GM23338 (cell line): ENCODE results near the gene MIEN1. TPM values are rescaled to one million over a fixed set of nuclear protein-coding genes. Genes with fewer than 3 reads are reported as not detected.

Experiments used
- ATAC-seq: fragments of 200-7000 bp; cut with Tn5 transposase; 3 replicates; pipeline ENCODE4 v1.9.1; 2020
- DNase-seq: peaks from one replicate; pipeline ENCODE4 v3.0.0-alpha.2; 2015; ENCODE audit warnings: low spot score
- H2AFZ ChIP-seq: fragments of 200-600 bp; sonication (generic); 2 replicates; pipeline ENCODE4 v1.8.0; 2016; ENCODE audit warnings: antibody characterized with exemption, mild to moderate bottlenecking, moderate library complexity
- H3F3A ChIP-seq: fragments of 200-600 bp; sonication (generic); replicated peaks from 2 replicates; pipeline ENCODE4 v1.8.0; 2017; ENCODE audit warnings: antibody characterized with exemption, mixed run types, low read depth
- H3K27ac ChIP-seq: fragments of 200-600 bp; sonication (generic); 2 replicates; pipeline ENCODE4 v1.6.1; 2016; ENCODE audit warnings: low read depth
- H3K27me3 ChIP-seq: fragments of 200-600 bp; sonication (generic); 2 replicates; pipeline ENCODE4 v1.8.0; 2016; ENCODE audit warnings: mild to moderate bottlenecking, mixed run types, moderate library complexity; ENCODE audit not compliant: insufficient read depth
- H3K36me3 ChIP-seq: fragments of 200-600 bp; sonication (generic); 2 replicates; pipeline ENCODE4 v1.8.0; 2016; ENCODE audit warnings: mild to moderate bottlenecking; ENCODE audit not compliant: insufficient read depth
- H3K4me1 ChIP-seq: fragments of 200-600 bp; sonication (generic); 2 replicates; pipeline ENCODE4 v1.8.0; 2016; ENCODE audit warnings: mild to moderate bottlenecking, moderate library complexity; ENCODE audit not compliant: insufficient read depth
- H3K4me2 ChIP-seq: fragments of 200-600 bp; sonication (generic); 2 replicates; pipeline ENCODE4 v1.7.1; 2017; ENCODE audit warnings: mixed run types
- H3K4me3 ChIP-seq: fragments of 200-600 bp; sonication (generic); 2 replicates; pipeline ENCODE4 v1.6.1; 2016; ENCODE audit warnings: mixed run types
- H3K79me2 ChIP-seq: fragments of 200-600 bp; sonication (generic); replicated peaks from 2 replicates; pipeline ENCODE4 v1.8.0; 2017; ENCODE audit warnings: mild to moderate bottlenecking; ENCODE audit not compliant: insufficient read depth
- H3K9me2 ChIP-seq: fragments of 200-600 bp; sonication (generic); 2 replicates; pipeline ENCODE4 v1.8.0; 2017; ENCODE audit not compliant: insufficient read depth
- H4K20me1 ChIP-seq: fragments of 200-600 bp; sonication (generic); replicated peaks from 2 replicates; pipeline ENCODE4 v1.8.0; 2017; ENCODE audit warnings: mild to moderate bottlenecking; ENCODE audit not compliant: insufficient read depth
- H3K27ac Mint-ChIP-seq: 2 replicates; pipeline ENCODE4 v1.8.0; 2020; ENCODE audit warnings: inconsistent platforms, mild to moderate bottlenecking, moderate library complexity, mixed read lengths
- H3K27me3 Mint-ChIP-seq: 3 replicates; pipeline ENCODE4 v1.8.0; 2022; ENCODE audit warnings: low read depth, mild to moderate bottlenecking, moderate library complexity, mixed read lengths, inconsistent platforms; ENCODE audit not compliant: insufficient read depth, poor library complexity
- H3K36me3 Mint-ChIP-seq: 3 replicates; pipeline ENCODE4 v1.8.0; 2021; ENCODE audit warnings: low read depth, mild to moderate bottlenecking, inconsistent platforms, moderate library complexity, mixed read lengths
- H3K4me1 Mint-ChIP-seq: 3 replicates; pipeline ENCODE4 v1.8.0; 2020; ENCODE audit warnings: mild to moderate bottlenecking, inconsistent platforms, mixed read lengths
- H3K4me3 Mint-ChIP-seq: 3 replicates; pipeline ENCODE4 v1.8.0; 2021; ENCODE audit warnings: moderate library complexity, mild to moderate bottlenecking, inconsistent platforms, mixed read lengths
- H3K9me3 Mint-ChIP-seq: 3 replicates; pipeline ENCODE4 v1.8.0; 2020; ENCODE audit warnings: moderate library complexity, mild to moderate bottlenecking, inconsistent platforms, mixed read lengths
- CREB1 ChIP-seq: fragments of 250-450 bp; sonication (Bioruptor Pico); IDR thresholded peaks from 2 replicates; pipeline ENCODE4 v1.5.0; 2020; ENCODE audit warnings: low read depth, mild to moderate bottlenecking, moderate library complexity
- ETS1 ChIP-seq: IDR thresholded peaks from 2 replicates; pipeline ENCODE4 v1.6.1; 2016; ENCODE audit warnings: antibody characterized with exemption
- EZH2 ChIP-seq: fragments of 200-600 bp; sonication (generic); IDR thresholded peaks from one replicate; pipeline ENCODE4 v1.8.0; 2017; ENCODE audit warnings: antibody characterized with exemption, mild to moderate bottlenecking, low read depth; ENCODE audit not compliant: unreplicated experiment
- EZH2phosphoT487 ChIP-seq: fragments of 200-600 bp; sonication (generic); IDR thresholded peaks from one replicate; pipeline ENCODE4 v1.8.1; 2018; ENCODE audit warnings: antibody characterized with exemption; ENCODE audit not compliant: unreplicated experiment
- JUNB ChIP-seq: IDR thresholded peaks from one replicate; pipeline ENCODE4 v1.6.1; 2016; ENCODE audit warnings: antibody characterized with exemption; ENCODE audit not compliant: unreplicated experiment
- NANOG ChIP-seq: IDR thresholded peaks from 2 replicates; pipeline ENCODE4 v1.6.1; 2016; ENCODE audit warnings: antibody characterized with exemption, borderline replicate concordance
- POLR2AphosphoS5 ChIP-seq: IDR thresholded peaks from 2 replicates; pipeline ENCODE4 v1.6.1; 2016; ENCODE audit warnings: antibody characterized with exemption, low read depth
- STAT1 ChIP-seq: IDR thresholded peaks from one replicate; pipeline ENCODE4 v1.6.1; 2016; ENCODE audit warnings: antibody characterized with exemption; ENCODE audit not compliant: unreplicated experiment
- ZNF114 ChIP-seq: fragments of 250-450 bp; sonication (Bioruptor Pico); IDR thresholded peaks from 2 replicates; pipeline ENCODE4 v1.5.0; 2020; ENCODE audit warnings: mild to moderate bottlenecking, moderate library complexity
- ZNF331 ChIP-seq: fragments of 250-450 bp; sonication (Bioruptor Pico); IDR thresholded peaks from 2 replicates; pipeline ENCODE4 v1.5.0; 2020; ENCODE audit warnings: low read depth, mild to moderate bottlenecking, moderate library complexity
- ZNF462 ChIP-seq: fragments of 250-450 bp; sonication (Bioruptor Pico); IDR thresholded peaks from 2 replicates; pipeline ENCODE4 v1.5.0; 2020; ENCODE audit warnings: mild to moderate bottlenecking, moderate library complexity
- polyA plus RNA-seq: library from polyadenylated mRNA; unstranded; fragments of >200 nt; fragmentation: Nextera tagmentation; extraction: Ambion mirVana; gene quantifications from 2 replicates; pipeline ENCODE4 v1.2.1, GENCODE V29; 2016
- total RNA-seq: library from RNA; depleted of rRNA; stranded (reverse); fragments of >200 nt; shearing (Covaris generic); gene quantifications from 2 replicates; pipeline ENCODE4 v1.2.3, GENCODE V29; 2014
- TF ChIP-seq, protein P1 (sequence below), 2 experiments: fragments of 200-600 bp in 1 of 2; sonication (generic) in 1 of 2; conservative IDR thresholded peaks; 2 replicates each; pipeline versions ENCODE4 v1.5.1 to v1.6.1; 2016 to 2017; ENCODE audit warnings: antibody characterized with exemption in 2 of 2, low read depth in 2 of 2, mild to moderate bottlenecking in 2 of 2, moderate library complexity in 1 of 2
- TF ChIP-seq, protein P2 (sequence below): IDR thresholded peaks from one replicate; pipeline ENCODE4 v1.6.1; 2018; ENCODE audit warnings: antibody characterized with exemption; ENCODE audit not compliant: unreplicated experiment

The MIEN1 gene
- total and polyA plus RNA-seq, 2 experiments from 2014 or later = 37.1 to 91.8 TPM

GRCh38 chr17:39740357-39741111 is 10.2 kb upstream of the MIEN1 start:
- H3K79me2 ChIP-seq = peaks cover 18% of the 10 kb centered on the region
- no peak overlapping the region for H2AFZ ChIP-seq
- H3K36me3 ChIP-seq = no peaks in the 10 kb centered on the region
- peak overlapping the region; percentile 98 for H3K4me3 ChIP-seq
- peaks cover 24% of the 10 kb centered on the region for H3K27me3 Mint-ChIP-seq
- peak; percentile 64 for ATAC-seq
- H3F3A ChIP-seq = peaks cover 22% of the 10 kb centered on the region
- DNase-seq = peak; percentile 95
- no peaks in the 10 kb centered on the region for H3K27me3 ChIP-seq
- H3K4me3 Mint-ChIP-seq = peak overlapping the region; percentile 88
- peak overlapping the region; percentile 97 for H3K27ac ChIP-seq
- no peaks in the 10 kb centered on the region for H3K9me2 ChIP-seq
- TF ChIP-seq, protein P1, sequence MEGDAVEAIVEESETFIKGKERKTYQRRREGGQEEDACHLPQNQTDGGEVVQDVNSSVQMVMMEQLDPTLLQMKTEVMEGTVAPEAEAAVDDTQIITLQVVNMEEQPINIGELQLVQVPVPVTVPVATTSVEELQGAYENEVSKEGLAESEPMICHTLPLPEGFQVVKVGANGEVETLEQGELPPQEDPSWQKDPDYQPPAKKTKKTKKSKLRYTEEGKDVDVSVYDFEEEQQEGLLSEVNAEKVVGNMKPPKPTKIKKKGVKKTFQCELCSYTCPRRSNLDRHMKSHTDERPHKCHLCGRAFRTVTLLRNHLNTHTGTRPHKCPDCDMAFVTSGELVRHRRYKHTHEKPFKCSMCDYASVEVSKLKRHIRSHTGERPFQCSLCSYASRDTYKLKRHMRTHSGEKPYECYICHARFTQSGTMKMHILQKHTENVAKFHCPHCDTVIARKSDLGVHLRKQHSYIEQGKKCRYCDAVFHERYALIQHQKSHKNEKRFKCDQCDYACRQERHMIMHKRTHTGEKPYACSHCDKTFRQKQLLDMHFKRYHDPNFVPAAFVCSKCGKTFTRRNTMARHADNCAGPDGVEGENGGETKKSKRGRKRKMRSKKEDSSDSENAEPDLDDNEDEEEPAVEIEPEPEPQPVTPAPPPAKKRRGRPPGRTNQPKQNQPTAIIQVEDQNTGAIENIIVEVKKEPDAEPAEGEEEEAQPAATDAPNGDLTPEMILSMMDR (conservative IDR thresholded peaks at IDR 0.05; ENCODE audit: low read depth in 2 of 2) = no peak
- TF ChIP-seq STAT1 (no peak), POLR2AphosphoS5 (peak; percentile 52), NANOG (no peak), JUNB (no peak), ZNF114 (CRISPR knock-in tag) (no peak), ZNF331 (CRISPR knock-in tag) (no peak), ZNF462 (CRISPR knock-in tag) (no peak), ETS1 (peak; percentile 57; the same call in 1 of the 2 replicates), CREB1 (CRISPR knock-in tag) (peak; percentile 73), EZH2 (no peak), EZH2phosphoT487 (no peak)
- TF ChIP-seq, protein P2, sequence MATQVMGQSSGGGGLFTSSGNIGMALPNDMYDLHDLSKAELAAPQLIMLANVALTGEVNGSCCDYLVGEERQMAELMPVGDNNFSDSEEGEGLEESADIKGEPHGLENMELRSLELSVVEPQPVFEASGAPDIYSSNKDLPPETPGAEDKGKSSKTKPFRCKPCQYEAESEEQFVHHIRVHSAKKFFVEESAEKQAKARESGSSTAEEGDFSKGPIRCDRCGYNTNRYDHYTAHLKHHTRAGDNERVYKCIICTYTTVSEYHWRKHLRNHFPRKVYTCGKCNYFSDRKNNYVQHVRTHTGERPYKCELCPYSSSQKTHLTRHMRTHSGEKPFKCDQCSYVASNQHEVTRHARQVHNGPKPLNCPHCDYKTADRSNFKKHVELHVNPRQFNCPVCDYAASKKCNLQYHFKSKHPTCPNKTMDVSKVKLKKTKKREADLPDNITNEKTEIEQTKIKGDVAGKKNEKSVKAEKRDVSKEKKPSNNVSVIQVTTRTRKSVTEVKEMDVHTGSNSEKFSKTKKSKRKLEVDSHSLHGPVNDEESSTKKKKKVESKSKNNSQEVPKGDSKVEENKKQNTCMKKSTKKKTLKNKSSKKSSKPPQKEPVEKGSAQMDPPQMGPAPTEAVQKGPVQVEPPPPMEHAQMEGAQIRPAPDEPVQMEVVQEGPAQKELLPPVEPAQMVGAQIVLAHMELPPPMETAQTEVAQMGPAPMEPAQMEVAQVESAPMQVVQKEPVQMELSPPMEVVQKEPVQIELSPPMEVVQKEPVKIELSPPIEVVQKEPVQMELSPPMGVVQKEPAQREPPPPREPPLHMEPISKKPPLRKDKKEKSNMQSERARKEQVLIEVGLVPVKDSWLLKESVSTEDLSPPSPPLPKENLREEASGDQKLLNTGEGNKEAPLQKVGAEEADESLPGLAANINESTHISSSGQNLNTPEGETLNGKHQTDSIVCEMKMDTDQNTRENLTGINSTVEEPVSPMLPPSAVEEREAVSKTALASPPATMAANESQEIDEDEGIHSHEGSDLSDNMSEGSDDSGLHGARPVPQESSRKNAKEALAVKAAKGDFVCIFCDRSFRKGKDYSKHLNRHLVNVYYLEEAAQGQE = no peak
- peak overlapping the region; percentile 100 for H3K4me2 ChIP-seq
- peaks cover 40% of the 10 kb centered on the region for H3K4me1 Mint-ChIP-seq
- peaks cover 25% of the 10 kb centered on the region for H3K36me3 Mint-ChIP-seq
- peak overlapping the region; percentile 96 for H3K27ac Mint-ChIP-seq
- no peaks in the 10 kb centered on the region; the same call in 2 of the 3 replicates for H3K9me3 Mint-ChIP-seq
- no peaks in the 10 kb centered on the region for H4K20me1 ChIP-seq
- peaks cover 33% of the 10 kb centered on the region for H3K4me1 ChIP-seq
